WTC11 (cell line): Measurements from ENCODE around the gene KIAA0232.

Experiments used
- ATF6 ChIP-seq: sonication (generic); formaldehyde crosslinking; IDR thresholded peaks from 2 replicates; pipeline ENCODE4 v1.8.1; 2023; ENCODE audit warnings: mild to moderate bottlenecking, missing genetic modification reagents
- E2F5 ChIP-seq: sonication (generic); formaldehyde crosslinking; IDR thresholded peaks from 2 replicates; pipeline ENCODE4 v1.8.1; 2022; ENCODE audit warnings: mild to moderate bottlenecking, moderate library complexity, missing genetic modification reagents
- IRF2 ChIP-seq: sonication (generic); formaldehyde crosslinking; IDR thresholded peaks from 2 replicates; pipeline ENCODE4 v1.8.0; 2022; ENCODE audit warnings: low read depth, missing genetic modification reagents, borderline replicate concordance
- MAX ChIP-seq: sonication (generic); formaldehyde crosslinking; IDR thresholded peaks from 2 replicates; pipeline ENCODE4 v1.8.0; 2022; ENCODE audit warnings: mild to moderate bottlenecking, missing genetic modification reagents
- RELA ChIP-seq: sonication (generic); formaldehyde crosslinking; IDR thresholded peaks from 2 replicates; pipeline ENCODE4 v1.8.1; 2022; ENCODE audit warnings: missing genetic modification reagents, mild to moderate bottlenecking, borderline replicate concordance
- ZBTB21 ChIP-seq: sonication (generic); formaldehyde crosslinking; IDR thresholded peaks from 2 replicates; pipeline ENCODE4 v1.8.1; 2023; ENCODE audit warnings: mild to moderate bottlenecking, missing genetic modification reagents, borderline replicate concordance

- TF ChIP-seq ATF6 (CRISPR knock-in tag) (no peak), MAX (CRISPR knock-in tag) (no peak), RELA (CRISPR knock-in tag) (no peak), E2F5 (CRISPR knock-in tag) (no peak), IRF2 (CRISPR knock-in tag) (no peak), ZBTB21 (CRISPR knock-in tag) (no peak)
Observed at GRCh38 chr4:6900956-6901355, 118.4 kb downstream of the KIAA0232 start.
